Omental fat pad (tissue), 4 donors: ENCODE data around the gene ADAMTS16. TPM values are rescaled to one million over a fixed set of nuclear protein-coding genes. Genes with fewer than 3 reads are reported as not detected.

Experiments used
- ATAC-seq: fragments of 150-250 bp; one replicate; pipeline ENCODE4 v1.9.1; 2016; ENCODE audit warnings: mild to moderate bottlenecking, moderate library complexity; ENCODE audit not compliant: low FRiP score
- DNase-seq: peaks from one replicate; pipeline ENCODE4 v3.0.0-alpha.2; 2019; ENCODE audit warnings: low spot score
- CTCF ChIP-seq, 3 donors: fragments of 450-650 bp; IDR thresholded peaks; one replicate each; pipeline ENCODE4 v1.5.1; 2016 to 2017; ENCODE audit warnings: antibody characterized with exemption in 3 of 3, mild to moderate bottlenecking in 3 of 3, moderate library complexity in 2 of 3
- total RNA-seq, 4 donors: library from RNA; depleted of rRNA; stranded (reverse); fragments of >200 nt; gene quantifications; one replicate each; pipeline ENCODE4 v1.1.0, GENCODE V29; 2016

The ADAMTS16 gene
- total RNA-seq, 4 donors from 2014 or later = 0.50 to 1.9 (median 1.3) TPM

- no peak for ATAC-seq
- no peak for DNase-seq
- TF ChIP-seq CTCF (IDR thresholded peaks at IDR 0.05) = no peak
Observed at GRCh38 chr5:5315068-5315980, 175.2 kb downstream of the ADAMTS16 start.

GRCh38 chr5:5316334-5316733, 176.2 kb downstream of the ADAMTS16 start:
- TF ChIP-seq CTCF (IDR thresholded peaks at IDR 0.05) = no peak
- no peak for DNase-seq
- ATAC-seq = no peak

GRCh38 chr5:5317976-5318375, 177.8 kb downstream of the ADAMTS16 start:
- ATAC-seq = no peak
- no peak for TF ChIP-seq CTCF (IDR thresholded peaks at IDR 0.05)
- DNase-seq = no peak

GRCh38 chr5:5318426-5319190, 178.5 kb downstream of the ADAMTS16 start:
- ATAC-seq (no peak), DNase-seq (no peak)
- TF ChIP-seq CTCF (IDR thresholded peaks at IDR 0.05) = no peak

- TF ChIP-seq CTCF (IDR thresholded peaks at IDR 0.05) = no peak
- ATAC-seq = no peak
- DNase-seq = no peak
Observed at GRCh38 chr5:5320062-5320805, 180.1 kb downstream of the ADAMTS16 start.

- DNase-seq (no peak), ATAC-seq (no peak)
- TF ChIP-seq CTCF (IDR thresholded peaks at IDR 0.05) = no peak
Observed at GRCh38 chr5:5321137-5321536, 181.0 kb downstream of the ADAMTS16 start.
